ENCODE data around the gene KISS1R. TPM values are rescaled to one million over a fixed set of nuclear protein-coding genes. Genes with fewer than 3 reads are reported as not detected.

Gene KISS1R
- total and polyA plus RNA-seq, 4 donors: not detected

DNA sequence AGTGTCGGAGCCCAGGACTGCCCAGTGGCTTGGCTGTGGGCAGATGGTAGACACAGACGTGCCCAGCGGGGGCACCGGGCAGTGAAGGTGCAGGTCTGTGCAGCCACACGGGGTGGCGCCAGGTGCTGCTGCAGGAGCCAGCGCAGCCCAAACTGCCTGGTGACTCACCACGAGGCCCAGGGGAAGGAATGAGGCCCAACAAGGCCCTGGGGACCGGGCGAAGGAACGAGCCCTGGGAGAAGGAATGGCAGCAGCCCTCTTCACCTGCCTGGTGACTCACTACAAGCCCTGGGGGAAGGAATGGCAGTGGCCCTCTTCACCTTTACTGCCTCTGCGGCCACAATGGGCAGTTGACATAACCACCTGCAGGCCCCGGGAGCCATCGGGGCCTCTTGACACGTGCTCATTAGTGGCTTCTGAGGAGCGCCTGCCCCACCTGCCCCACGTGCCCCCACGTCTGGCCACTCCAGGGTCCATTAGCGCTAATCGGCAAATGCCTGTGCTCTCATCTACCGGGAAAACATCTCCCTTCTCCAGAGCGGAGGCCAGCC lies 33.4 kb upstream of the KISS1R start:
- H3K27ac ChIP-seq (ENCODE audit: low read depth in 1 of 2, low read length in 2 of 2): no peak overlapping the region

DNA sequence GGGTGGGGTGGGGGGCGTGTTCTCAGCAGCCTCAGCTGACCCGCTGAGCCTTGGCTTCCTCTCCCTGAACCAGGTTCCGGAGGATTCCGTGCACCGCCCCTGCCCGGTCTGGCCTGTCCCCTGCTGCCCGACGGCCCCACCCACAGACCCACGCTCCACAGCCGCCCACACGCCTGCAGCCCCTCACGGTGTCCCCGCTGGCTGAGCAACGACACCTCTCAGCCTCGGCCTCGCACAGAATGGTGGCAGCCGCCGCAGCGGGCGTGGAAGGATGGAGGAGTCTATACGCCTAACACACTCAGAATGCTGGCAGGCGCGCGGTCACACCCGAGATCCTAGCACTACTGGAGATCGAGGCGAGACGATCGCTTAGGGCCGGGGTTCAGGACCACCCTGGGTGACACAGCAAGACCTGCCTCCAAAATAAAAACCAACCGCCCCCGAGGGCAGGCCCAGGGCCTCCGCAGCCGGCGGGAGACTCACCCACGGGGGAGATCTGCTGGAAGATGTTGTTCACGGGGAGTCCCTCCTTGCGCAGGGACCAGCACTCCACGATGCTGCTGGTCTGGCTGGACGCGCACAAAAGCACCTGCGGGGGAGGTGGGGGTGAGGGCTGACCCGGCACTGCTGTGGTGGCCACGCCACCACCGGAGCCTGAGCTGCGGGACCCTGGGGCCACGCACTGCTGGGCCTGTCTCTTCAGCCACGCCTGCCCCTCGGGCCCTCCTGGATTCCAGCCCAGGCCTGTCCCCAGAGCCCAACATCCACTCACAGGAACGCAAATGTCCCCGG lies 32.5 kb upstream of the KISS1R start:
- no peak overlapping the region for H3K27ac ChIP-seq (ENCODE audit: low read depth in 1 of 2, low read length in 2 of 2)
- no peaks in the 10 kb centered on the region for H3K4me1 ChIP-seq (ENCODE audit: control insufficient read depth in 4 of 4, insufficient read depth in 4 of 4, low read length in 3 of 4)
- no peaks in the 10 kb centered on the region for H3K27me3 ChIP-seq (ENCODE audit: control insufficient read depth in 4 of 4, insufficient read depth in 4 of 4, low read length in 3 of 4)
- no peak overlapping the region for H3K9ac ChIP-seq (ENCODE audit: low read depth in 1 of 2, low read length in 2 of 2)
- DNase-seq (ENCODE audit: low spot score): no peak
- no peaks in the 10 kb centered on the region for H3K9me3 ChIP-seq (ENCODE audit: control insufficient read depth in 4 of 4, low read length in 3 of 4)
- WGBS: 96% methylated on average over 51 of the region's 51 CpGs
- no peak overlapping the region for H3K4me3 ChIP-seq (ENCODE audit: low read depth in 1 of 3, low read length in 3 of 3)
- H3K36me3 ChIP-seq (ENCODE audit: control insufficient read depth in 4 of 4, insufficient read depth in 3 of 4, low read depth in 1 of 4, low read length in 3 of 4): peaks cover 0 to 69% (median 19%) of the 10 kb centered on the region in 4 donors
- no peak for TF ChIP-seq HNF4G (IDR thresholded peaks at IDR 0.05)
- TF ChIP-seq ATF3 (IDR thresholded peaks at IDR 0.05): no peak
- TF ChIP-seq NR2F2 (IDR thresholded peaks at IDR 0.05): no peak
- no peak for TF ChIP-seq FOXA2 (IDR thresholded peaks at IDR 0.05)
- TF ChIP-seq EGR1 (IDR thresholded peaks at IDR 0.05; ENCODE audit: low read depth in 2 of 2): no peak
- TF ChIP-seq, protein P1, sequence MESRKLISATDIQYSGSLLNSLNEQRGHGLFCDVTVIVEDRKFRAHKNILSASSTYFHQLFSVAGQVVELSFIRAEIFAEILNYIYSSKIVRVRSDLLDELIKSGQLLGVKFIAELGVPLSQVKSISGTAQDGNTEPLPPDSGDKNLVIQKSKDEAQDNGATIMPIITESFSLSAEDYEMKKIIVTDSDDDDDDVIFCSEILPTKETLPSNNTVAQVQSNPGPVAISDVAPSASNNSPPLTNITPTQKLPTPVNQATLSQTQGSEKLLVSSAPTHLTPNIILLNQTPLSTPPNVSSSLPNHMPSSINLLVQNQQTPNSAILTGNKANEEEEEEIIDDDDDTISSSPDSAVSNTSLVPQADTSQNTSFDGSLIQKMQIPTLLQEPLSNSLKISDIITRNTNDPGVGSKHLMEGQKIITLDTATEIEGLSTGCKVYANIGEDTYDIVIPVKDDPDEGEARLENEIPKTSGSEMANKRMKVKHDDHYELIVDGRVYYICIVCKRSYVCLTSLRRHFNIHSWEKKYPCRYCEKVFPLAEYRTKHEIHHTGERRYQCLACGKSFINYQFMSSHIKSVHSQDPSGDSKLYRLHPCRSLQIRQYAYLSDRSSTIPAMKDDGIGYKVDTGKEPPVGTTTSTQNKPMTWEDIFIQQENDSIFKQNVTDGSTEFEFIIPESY (IDR thresholded peaks at IDR 0.05): no peak
- no peak for TF ChIP-seq GABPA (IDR thresholded peaks at IDR 0.05 in 1 of 2, conservative IDR thresholded peaks at IDR 0.05 in 1 of 2)
- no peak for TF ChIP-seq RAD21 (IDR thresholded peaks at IDR 0.05)
- no peak for TF ChIP-seq HNF4A (conservative IDR thresholded peaks at IDR 0.05)
- TF ChIP-seq SP1 (IDR thresholded peaks at IDR 0.05): no peak
- TF ChIP-seq YY1 (IDR thresholded peaks at IDR 0.05): no peak
- no peak for TF ChIP-seq TAF1 (conservative IDR thresholded peaks at IDR 0.05)
- TF ChIP-seq, protein P2, sequence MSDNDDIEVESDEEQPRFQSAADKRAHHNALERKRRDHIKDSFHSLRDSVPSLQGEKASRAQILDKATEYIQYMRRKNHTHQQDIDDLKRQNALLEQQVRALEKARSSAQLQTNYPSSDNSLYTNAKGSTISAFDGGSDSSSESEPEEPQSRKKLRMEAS (IDR thresholded peaks at IDR 0.05): no peak
- no peak for TF ChIP-seq JUND (IDR thresholded peaks at IDR 0.05)

More for the DNA sequence above, 33.4 kb upstream of the KISS1R start:
- Histone ChIP-seq H3K9me3 (ENCODE audit: control insufficient read depth in 4 of 4, low read length in 3 of 4) (no peaks in the 10 kb centered on the region), H3K9ac (ENCODE audit: low read depth in 1 of 2, low read length in 2 of 2) (no peak overlapping the region), H3K27me3 (ENCODE audit: control insufficient read depth in 4 of 4, insufficient read depth in 4 of 4, low read length in 3 of 4) (no peaks in the 10 kb centered on the region), H3K36me3 (ENCODE audit: control insufficient read depth in 4 of 4, insufficient read depth in 3 of 4, low read depth in 1 of 4, low read length in 3 of 4) (peaks cover 0 to 62% (median 19%) of the 10 kb centered on the region in 4 donors), H3K4me1 (ENCODE audit: control insufficient read depth in 4 of 4, insufficient read depth in 4 of 4, low read length in 3 of 4) (no peaks in the 10 kb centered on the region), H3K4me3 (ENCODE audit: low read depth in 1 of 3, low read length in 3 of 3) (no peak overlapping the region)
- DNase-seq (ENCODE audit: low spot score): no peak
- WGBS: 95% methylated on average over 22 of the region's 22 CpGs
- TF ChIP-seq NR2F2 (IDR thresholded peaks at IDR 0.05) (no peak), SP1 (IDR thresholded peaks at IDR 0.05) (no peak), YY1 (IDR thresholded peaks at IDR 0.05) (no peak), FOXA2 (IDR thresholded peaks at IDR 0.05) (no peak), ATF3 (IDR thresholded peaks at IDR 0.05) (no peak), GABPA (IDR thresholded peaks at IDR 0.05 in 1 of 2, conservative IDR thresholded peaks at IDR 0.05 in 1 of 2) (no peak), HNF4G (IDR thresholded peaks at IDR 0.05) (no peak), FOXA1 (IDR thresholded peaks at IDR 0.05) (no peak), RXRA (IDR thresholded peaks at IDR 0.05) (no peak), JUND (IDR thresholded peaks at IDR 0.05) (no peak), RAD21 (IDR thresholded peaks at IDR 0.05) (no peak), EGR1 (IDR thresholded peaks at IDR 0.05; ENCODE audit: low read depth in 2 of 2) (no peak)
- TF ChIP-seq, protein P3, sequence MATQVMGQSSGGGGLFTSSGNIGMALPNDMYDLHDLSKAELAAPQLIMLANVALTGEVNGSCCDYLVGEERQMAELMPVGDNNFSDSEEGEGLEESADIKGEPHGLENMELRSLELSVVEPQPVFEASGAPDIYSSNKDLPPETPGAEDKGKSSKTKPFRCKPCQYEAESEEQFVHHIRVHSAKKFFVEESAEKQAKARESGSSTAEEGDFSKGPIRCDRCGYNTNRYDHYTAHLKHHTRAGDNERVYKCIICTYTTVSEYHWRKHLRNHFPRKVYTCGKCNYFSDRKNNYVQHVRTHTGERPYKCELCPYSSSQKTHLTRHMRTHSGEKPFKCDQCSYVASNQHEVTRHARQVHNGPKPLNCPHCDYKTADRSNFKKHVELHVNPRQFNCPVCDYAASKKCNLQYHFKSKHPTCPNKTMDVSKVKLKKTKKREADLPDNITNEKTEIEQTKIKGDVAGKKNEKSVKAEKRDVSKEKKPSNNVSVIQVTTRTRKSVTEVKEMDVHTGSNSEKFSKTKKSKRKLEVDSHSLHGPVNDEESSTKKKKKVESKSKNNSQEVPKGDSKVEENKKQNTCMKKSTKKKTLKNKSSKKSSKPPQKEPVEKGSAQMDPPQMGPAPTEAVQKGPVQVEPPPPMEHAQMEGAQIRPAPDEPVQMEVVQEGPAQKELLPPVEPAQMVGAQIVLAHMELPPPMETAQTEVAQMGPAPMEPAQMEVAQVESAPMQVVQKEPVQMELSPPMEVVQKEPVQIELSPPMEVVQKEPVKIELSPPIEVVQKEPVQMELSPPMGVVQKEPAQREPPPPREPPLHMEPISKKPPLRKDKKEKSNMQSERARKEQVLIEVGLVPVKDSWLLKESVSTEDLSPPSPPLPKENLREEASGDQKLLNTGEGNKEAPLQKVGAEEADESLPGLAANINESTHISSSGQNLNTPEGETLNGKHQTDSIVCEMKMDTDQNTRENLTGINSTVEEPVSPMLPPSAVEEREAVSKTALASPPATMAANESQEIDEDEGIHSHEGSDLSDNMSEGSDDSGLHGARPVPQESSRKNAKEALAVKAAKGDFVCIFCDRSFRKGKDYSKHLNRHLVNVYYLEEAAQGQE (IDR thresholded peaks at IDR 0.05): no peak
- TF ChIP-seq, protein P1 (IDR thresholded peaks at IDR 0.05): no peak

Measured in liver (tissue), 9 donors.